Measurements from ENCODE around the gene CDCA7.
"Not testable (repeated sequence)": the region's sequence is repeated elsewhere in the genome, so short reads cannot be mapped to it uniquely, and the experiment has no call there.

CDCA7 gene

DNA sequence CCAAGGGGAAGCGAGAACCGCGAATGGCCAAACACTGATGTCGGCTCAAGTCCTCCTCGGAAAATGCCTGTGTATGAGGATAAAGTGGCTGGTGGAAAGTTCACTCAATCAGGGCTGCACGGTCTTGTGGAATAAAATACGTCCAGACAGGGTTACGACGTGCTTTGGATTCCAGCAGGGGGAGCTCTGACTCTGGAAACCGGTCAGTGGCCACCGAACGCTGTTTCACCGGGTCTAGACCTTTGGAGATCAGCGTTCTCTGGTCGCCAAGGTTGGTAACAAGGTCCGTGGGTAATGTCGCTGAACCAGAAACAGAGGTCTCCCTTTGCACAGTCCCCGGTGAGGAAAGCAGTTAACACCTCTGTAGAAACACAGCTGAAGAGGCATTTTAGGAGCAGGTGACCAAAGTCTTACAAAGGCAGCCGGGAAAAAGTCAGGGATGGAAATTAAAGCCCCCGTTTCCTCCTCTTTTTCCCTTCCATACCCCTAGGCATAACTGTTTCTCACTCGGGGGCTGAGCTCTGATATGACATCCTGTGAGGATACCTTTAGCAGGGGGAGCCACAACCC is 47.8 kb downstream of the CDCA7 start:
- DNase-seq (ENCODE audit: low read depth) = peak; percentile 87

DNA sequence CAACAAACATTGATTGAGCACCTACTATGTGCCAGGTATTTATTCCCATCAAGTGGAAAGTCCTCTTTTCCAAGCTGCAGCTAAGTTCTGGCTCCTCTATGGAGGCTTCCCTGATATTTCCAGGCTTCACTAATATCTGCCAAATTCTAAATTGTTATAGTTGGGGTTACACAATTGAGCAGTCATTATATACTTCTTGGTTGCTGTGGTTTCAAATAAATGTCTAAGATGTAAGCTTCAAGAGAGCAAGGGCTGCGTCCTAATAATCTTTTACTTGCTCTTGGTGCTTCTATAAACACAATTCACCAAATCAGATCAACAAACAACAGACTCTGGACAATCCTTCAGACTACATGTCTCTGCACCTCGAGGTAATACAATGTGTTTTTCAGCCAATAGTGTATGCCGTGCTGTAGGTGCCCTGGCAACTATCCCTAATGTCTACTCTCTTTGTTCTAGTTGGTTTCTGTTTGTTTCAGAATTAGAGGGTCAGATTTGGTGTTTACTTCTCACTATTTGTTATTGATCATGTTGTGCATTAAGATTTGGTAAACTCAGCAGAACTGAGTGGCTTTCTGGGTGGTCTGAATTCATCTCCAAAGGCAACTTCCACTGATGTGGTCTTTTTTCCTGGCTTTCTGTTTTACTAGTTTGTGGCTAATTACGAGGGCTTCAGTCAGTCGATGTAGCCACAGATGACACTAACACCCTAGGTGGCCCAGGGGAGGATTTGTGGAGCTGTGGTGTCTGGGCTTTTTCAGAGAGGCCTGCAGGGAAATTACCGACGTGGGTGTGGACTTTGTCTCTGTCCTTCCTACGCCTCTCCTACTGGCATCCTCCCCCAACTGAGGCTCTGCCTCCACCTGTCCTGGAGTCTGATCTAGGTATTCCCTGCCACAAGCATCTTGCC is 50.4 kb downstream of the CDCA7 start:
- no peak for DNase-seq (ENCODE audit: low read depth)

DNA sequence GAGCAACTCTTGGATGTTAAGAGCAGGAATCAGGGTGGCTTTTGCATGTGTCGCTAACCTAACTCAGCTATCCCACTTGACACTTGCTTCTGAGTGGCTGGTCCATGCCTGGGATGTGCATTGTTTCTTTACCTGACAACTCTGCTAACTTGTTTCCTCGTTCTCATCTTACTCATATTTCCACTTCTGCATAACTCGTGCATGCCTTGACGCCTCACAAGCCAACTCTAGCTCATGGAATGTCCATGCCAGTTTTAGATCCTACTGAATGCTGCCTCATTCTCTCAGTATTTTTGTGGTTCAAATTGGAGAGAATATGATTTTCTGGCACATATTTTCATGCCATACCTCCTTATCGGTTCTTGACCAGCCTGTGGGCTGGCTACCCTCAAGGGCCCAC is 52.5 kb downstream of the CDCA7 start:
- DNase-seq (ENCODE audit: low read depth) = peak; percentile 7

DNA sequence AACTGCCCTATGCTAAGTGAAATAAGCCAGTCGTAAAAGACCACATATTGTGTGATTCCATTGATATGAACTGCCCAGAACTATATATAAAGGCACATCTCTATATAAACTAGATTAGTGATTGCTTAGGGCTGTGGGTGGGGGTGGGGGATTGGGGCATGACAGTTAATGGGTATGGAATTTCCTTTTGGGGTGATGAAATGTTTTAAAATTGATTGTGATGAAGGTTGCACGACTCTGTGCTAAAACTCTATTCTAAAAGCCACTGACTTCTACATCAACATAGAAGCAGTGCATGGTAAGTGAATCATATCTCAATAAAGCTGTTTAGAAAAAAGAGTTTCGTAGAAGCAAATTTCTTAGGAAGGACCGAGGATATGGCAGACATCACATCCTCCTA is 53.0 kb downstream of the CDCA7 start:
- DNase-seq (ENCODE audit: low read depth) = no peak

DNA sequence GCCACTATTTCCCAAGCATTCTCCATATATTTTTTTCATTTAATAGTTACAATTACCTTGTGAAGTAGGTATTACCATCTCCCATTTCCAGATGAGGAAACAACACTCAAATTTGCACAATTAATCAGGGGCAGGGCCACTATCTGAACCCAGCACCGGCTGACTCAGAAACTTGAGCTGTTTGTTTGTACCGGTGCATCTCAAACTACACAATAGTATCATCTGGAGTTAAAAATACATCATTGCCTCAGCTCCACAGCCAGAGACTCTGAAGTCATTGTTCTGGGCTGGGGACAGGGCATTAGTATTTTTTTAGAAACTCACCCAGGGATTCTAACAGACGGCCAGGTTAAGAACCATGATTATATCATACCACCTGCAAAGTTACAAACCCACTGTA is 55.9 kb downstream of the CDCA7 start:
- no peak for DNase-seq (ENCODE audit: low read depth)

DNA sequence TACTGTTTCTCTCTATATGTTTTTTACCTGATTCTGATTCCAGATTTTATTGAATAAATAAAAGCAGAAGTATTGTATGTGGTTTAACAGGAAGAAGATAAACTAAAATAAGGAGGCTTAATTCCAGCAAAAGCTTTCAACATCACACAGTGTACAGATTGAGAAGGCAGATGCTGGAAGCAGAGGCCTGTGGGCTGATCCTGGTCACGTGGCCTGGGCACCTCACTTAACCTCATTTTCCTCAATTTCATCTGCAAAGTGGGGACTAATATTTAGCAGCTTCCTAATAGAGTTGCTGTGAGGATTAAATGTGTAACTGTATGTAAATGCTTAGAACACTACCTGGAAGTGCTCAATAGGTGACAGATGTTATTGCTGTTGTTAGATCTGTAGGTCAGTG is 58.0 kb downstream of the CDCA7 start:
- no peak for DNase-seq (ENCODE audit: low read depth)

DNA sequence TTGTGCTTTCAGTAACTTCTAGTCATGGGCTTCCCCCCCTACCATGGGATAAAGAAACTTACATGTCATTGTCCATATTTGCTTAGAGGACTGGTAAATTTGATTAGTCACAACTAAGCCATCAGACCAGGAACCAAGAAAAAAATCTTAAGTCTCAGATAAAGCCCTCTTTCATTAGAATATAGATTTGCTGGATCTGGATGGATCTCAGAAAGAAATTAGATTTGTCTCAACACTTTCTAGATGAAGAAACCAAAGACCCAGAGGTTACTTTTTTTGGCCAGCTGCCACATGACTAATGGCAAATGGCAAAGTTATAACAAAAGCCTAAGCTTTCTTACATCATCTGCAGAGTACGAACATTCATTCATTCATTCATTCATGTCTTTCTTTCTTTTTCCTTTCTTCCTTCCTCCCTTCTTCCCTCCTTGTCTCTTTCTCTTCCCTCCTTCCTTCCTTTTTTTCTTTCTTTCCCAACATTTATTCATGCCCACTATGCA is 60.2 kb downstream of the CDCA7 start:
- DNase-seq (ENCODE audit: low read depth) = peak; percentile 48

DNA sequence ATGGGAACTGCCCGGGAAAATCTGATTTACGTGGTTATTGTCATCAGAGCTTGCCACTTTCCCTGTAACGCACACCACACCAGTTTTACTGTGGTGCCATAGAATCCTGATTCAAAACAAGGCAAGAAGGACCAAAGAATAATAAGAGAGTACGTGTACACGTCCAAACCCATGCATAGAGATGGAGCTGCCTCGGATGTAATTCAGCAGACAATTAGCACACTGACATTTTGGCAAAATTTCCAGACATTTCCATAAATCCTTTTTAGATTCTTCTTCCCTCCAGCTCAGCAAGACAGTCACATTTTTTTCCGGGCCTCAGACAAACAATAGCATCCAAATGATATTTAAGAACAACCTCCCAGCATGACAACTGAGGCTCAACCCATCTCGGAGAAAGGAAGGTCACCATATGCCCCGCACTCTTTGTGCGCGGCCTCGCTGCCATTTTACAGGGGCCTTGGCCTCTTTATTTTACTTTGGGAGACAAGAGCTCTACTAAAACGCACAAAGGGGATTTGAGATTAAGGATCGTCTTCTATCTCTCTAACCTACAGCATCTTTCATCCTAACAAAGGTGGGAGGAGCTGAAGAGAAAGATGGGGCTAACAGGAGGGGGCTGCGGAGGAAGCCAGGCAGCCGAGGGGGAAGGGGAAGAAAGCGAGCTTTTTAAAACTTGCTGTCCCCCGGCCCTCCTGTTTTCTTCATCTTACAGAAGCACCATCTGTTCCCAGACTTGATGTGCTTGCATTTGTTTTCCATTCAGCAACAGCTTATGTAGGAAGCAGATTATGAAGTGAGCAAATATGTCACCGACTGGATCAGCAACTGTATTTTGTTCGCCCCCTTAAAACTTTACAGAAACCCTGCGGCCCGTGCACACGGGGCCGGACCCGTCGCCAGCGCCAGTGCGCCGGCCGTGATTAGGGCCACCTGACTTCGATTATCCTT is 61.0 kb downstream of the CDCA7 start:
- DNase-seq (ENCODE audit: low read depth) = no peak

DNA sequence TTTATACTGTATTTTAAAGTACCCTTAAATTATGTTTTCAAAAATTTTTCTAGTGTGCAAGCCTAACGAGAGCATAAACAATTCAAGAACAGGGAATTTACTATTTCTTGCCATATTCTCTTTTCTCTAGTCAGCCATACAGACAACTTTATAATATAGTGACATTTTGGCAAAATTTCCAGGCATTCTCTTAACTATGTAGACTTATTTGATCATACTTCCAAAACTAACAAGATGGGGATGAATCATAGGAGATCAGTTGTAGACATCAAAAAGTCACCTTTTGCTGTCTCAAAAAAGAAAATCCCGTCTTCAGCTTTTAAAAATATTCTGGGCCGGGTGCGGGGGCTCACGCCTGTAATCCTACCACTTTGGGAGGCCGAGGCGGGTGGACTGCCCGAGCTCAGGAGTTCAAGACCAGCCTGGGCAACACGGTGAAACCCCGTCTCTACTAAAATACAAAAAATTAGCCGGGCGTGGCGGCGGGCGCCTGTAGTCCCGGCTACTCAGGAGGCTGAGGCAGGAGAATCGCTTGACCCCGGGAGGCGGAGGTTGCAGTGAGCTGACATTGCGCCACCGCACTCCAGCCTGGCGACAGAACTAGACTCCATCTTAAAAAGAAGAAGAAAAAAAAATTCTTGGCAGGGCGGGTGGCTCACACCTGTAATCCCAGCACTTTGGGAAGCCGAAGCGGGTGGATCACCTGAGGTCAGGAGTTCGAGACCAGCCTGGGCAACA is 61.9 kb downstream of the CDCA7 start:
- DNase-seq (ENCODE audit: low read depth) = not testable (repeated sequence)

DNA sequence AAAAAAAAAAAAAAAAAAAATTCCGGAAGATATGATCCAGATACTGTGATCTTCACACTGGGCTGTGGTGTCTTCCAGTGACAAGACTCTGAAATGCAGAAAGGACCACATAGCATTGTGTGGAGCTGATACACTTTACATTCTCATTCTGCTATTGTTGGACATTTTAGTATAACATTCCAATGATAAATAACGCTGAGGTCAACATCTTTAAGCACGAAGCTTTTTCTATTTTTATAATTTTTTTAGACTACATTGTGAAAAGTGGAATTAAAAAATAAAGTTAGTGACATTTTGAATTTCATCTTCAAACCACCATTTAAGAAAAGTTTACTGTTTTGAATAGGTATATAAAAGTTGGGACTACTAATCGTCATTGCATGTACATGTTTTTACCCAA is 62.7 kb downstream of the CDCA7 start:
- no peak for DNase-seq (ENCODE audit: low read depth)

DNA sequence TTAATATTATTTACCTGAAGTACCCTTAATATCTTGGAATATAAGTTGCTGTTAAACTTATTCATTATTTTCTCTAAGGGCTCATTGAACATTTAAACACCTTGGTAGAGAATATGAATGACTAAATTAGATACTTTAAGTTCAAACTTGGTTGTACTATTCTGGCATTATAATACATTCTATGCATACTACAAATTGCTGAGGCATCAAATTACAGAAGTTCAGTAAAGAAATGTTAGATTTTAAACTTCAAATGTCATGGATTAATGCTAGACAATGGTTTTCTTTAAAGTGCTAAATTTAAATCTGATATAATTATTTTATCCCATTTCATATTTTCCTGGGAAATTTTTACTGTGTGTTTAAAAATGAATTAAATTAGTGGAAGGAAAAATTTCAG is 63.1 kb downstream of the CDCA7 start:
- DNase-seq (ENCODE audit: low read depth) = no peak

Data from ELR (cell line).